Epidermal melanocyte (primary cell): ENCODE measurements around the gene DRAP1.
"Not testable (repeated sequence)": the region's sequence is repeated elsewhere in the genome, so short reads cannot be mapped to it uniquely, and the experiment has no call there.

Experiments
- DNase-seq: peaks from one replicate; pipeline ENCODE4 v3.0.0; 2011; ENCODE audit warnings: low spot score; ENCODE audit not compliant: insufficient read length

DRAP1 gene

DNA sequence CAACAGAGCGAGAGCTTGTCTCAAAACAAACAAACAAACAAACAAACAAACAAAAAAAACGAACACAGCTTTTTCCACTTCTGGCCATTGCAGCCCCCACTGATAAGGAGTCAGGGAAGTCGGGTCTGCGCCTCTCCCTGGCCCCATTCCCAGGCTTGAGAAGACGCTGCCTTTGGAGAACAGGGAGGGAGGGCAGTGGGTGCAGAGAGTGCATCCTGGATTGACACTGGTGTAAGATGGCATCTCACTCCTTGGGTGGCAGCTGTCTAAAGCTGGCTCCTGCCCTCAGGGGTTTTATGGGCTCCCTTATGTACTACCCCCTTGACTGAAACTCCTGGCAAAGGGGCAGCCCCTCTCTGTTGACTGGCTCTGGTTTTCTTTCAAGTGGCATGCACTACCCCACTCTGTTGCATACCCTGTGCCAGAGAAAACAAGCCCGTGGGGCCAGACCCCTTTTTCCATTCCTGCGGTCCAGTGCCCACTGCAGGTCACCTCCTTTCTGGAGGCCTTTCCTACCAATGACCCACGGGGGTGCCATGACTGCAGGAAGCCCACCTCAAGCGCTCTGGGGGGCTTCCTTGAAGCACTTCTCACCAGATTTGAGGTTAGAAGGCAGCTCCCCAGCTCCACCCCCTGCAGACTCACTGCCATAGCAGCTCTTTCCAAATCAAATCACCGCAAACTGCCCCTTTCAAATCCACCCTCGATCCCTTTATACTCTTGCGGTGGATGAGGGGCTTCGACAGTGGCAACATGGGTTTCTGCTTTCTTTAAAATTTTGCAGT, 12.7 kb downstream of the DRAP1 start:
- DNase-seq = no peak

DNA sequence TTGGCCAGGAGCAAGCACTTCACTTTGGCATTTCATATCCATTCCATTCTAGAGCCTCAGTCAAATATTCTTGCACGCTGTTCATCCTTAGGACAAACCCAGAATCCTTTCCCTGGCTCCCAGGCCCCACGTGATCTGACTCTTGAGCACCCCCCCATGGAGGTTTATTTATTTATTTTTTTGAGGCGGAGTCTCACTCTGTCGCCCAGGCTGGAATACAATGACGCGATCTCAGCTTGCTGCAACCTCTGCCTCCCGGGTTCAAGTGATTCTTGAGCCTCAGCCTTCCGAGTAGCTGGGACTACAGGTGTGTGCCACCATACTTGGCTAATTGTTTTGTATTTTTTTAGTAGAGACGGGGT, 13.3 kb downstream of the DRAP1 start:
- no peak for DNase-seq

- DNase-seq = no peak
Measured at GRCh38 chr11:65934014-65934413, 14.8 kb downstream of the DRAP1 start.

DNA sequence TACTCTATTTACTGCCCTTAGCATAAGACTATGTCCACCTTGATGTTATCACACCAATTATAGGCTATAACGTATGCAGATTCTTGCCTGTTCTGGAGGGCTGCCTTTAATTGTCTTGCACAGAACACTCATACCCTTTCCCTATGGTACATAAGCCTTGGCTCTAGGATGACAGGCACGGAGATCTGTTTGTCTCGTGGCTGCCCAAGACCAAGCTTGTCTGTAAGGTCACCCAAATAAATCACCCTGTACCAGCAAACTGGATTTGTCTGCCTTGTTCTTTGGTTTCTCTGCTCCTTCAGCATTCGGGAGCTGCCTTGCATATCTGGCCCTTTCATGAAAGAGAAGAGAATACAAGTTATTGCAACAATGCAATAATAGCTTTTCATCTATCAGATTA, 18.5 kb downstream of the DRAP1 start:
- no peak for DNase-seq

- DNase-seq = no peak
Measured at GRCh38 chr11:65941720-65942310, 22.6 kb downstream of the DRAP1 start.

DNA sequence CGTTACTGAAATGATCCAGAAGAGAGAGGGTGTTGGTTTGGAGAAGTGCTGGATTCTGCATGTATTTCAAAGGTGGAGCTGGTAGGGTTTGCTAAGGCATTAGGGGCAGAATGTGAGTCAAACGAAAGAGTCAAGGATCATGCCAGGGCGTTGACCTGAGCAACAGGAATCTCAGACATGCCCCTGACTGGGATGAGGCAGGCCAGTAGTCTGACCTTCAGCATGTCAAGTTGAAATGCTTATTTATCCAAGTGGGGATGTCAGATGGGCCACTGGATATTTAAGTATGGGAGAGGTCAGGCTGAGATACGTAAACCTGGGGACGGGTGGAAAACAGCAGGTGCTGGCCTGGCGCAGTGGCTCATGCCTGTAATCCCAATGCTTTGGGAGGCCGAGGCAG, 23.3 kb downstream of the DRAP1 start:
- DNase-seq = no peak

GRCh38 chr11:65944191-65944590, 25.0 kb downstream of the DRAP1 start:
- no peak for DNase-seq

GRCh38 chr11:65944767-65945166, 25.5 kb downstream of the DRAP1 start:
- DNase-seq = no peak

DNA sequence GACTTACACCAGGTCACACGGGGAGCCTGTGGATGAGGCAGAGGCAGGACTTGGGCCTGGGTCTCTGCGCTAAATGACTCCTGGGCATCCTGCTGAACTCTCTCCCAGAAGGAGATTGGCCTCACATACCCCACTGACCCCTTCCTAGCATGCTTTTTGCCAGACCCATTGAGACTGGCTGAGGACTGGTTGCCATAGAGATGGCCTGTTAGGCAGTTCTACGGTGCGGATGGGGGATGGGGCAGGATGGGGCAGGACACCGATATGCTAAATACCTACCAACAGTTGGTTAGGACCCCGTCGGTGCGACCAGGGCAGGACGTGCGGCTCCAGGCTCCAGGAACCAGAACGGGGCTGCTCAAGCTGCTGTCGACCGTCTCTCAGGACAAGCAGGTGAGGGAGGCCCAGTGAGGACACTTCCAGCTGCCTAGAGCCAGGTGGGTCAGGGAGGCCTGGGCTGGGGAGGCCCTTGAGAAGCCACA, 26.2 kb downstream of the DRAP1 start, which contains the start of gene TSGA10IP:
TSGA10IP (plus strand) TSS at position 51 of the 482 bp plus-strand sequence; CDS start at position 247, 196 bp downstream.
- no peak for DNase-seq

DNA sequence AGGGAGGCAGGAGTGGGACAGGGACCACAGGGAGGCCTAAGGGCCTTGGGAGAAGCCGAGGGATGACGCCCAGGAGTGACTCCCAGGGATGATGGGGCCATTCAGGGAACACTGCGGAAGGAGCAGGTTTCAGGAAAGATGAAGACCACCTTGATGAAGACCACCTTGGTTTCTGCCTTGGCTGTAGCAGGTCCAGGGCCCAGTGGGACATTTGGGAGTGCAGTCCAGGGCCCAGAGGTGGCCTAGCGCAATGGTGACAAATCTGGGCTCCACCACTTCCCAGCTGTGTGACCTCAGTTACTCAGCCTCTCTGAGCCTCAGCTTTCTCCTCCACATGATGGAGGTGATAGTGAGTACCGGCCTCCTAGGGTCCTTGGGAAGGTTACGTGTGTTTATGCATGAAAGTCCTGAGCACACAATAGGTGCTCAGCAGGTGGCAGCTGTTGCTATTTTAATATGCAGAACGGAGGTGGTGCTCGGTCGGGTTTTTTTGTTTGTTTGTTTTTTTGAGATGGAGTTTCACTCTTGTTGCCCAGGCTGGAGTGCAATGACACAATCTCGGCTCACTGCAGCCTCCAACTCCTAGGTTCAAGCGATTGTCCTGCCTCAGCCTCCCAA, 26.8 kb downstream of the DRAP1 start:
- no peak for DNase-seq

DNA sequence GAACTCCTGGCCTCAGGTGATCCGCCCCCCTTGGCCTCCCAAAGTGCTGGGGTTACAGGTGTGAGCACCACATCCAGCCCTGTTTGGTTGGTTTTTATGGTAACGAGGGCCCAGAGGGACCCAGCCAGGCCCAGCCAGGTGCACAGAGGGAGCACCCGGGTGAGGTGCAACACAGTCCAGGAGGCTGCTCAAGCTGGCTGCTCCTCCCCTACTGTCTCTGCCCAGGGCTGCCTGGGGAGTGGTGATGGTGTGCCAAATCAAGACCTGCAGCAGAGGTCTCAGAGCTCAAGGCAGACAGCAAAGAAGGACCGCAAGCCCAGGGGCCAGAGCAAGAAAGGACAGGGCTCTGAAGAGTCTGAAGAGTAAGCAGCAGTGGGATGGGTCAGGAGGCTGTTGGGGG, 27.4 kb downstream of the DRAP1 start:
- no peak for DNase-seq

GRCh38 chr11:65947133-65947532, 27.9 kb downstream of the DRAP1 start:
- DNase-seq = no peak

DNA sequence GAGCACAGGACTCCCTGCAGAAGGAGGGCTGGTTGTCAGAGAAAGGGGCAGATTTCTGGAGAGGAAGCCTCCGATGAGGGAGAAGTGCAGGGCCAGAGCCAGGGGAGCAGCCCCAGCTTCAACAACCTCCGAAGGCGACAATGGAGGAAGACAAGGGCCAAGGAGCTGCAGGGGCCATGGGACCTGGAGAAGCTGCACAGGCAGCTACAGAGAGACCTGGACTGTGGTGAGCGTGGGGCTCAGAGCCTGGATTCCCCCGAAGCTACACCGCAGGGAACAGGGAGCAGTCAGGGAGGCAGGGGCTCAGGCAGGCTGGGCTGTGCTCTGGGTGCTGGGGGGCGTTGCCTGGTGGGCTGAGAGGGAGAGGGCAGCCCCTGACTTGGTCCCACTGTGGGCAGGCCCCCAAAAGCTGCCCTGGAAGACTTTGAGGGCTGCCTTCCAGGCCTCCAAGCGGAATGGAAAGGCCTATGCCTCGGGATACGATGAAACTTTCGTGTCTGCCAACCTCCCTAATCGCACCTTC, 28.4 kb downstream of the DRAP1 start:
- no peak for DNase-seq

DNA sequence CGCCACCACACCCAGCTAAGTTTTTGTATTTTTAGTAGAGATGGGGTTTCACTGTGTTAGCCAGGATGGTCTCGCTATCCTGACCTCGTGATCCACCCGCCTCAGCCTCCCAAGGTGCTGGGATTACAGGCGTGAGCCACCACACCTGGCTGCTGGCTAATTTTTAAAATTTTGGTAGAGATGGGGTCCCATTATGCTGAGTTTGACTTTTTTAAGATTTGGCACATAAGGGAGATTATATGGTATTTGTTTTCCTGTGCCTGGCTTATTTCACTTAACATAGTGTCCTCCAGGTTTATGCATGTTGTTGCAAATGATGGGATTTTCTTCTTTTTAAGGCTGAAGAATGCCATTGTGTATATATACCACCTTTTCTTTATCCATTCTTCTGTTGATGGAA, 31.5 kb downstream of the DRAP1 start:
- not testable (repeated sequence) for DNase-seq

DNA sequence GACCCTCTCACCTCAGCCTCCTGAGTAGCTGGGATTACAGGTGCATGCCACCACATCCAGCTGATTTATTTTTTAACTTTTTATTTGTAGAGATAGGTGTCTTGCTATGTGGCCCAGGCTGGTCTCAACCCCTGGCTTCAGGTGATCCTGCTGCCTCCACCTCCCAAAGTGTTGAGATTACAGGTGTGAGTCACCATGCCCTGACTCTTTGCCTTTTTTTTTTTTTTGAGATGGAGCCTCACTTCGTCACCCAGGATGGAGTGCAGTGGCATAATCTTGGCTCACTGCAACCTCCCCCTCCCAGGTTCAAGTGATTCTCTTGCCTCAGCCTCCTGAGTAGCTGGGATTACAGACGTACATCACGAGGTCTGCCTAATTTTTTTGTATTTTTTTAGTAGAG, 32.4 kb downstream of the DRAP1 start:
- DNase-seq = not testable (repeated sequence)

- no peak for DNase-seq
Measured at GRCh38 chr11:65952052-65952521, 32.9 kb downstream of the DRAP1 start.

DNA sequence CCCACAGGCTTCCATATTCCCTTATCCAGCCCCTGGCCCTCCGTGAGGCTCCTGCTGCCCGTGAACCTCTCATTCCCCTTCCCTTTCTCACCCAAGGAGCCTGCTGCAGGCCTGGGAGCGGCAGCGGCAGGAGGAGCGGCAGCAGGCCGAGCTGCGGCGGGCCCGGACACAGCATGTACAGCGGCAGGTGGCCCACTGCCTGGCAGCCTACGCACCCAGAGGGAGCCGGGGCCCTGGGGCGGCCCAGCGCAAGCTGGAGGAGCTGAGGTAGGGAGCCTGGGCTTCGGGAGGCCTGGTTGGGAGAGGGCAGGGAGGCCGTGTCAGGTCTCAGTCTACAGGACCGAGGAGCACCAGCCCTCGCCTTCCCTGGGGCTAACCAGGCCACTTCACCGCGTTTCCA, 34.2 kb downstream of the DRAP1 start:
- DNase-seq = no peak

- no peak for DNase-seq
Measured at GRCh38 chr11:65954771-65955170, 35.5 kb downstream of the DRAP1 start.

GRCh38 chr11:65958291-65958690, 39.1 kb downstream of the DRAP1 start:
- no peak for DNase-seq

GRCh38 chr11:65958774-65959420, 39.7 kb downstream of the DRAP1 start:
- no peak for DNase-seq

GRCh38 chr11:65960824-65961266, 41.6 kb downstream of the DRAP1 start:
- no peak for DNase-seq
